GM23338 (cell line): ENCODE data around the gene DOCK10. TPM values are rescaled to one million over a fixed set of nuclear protein-coding genes. Genes with fewer than 3 reads are reported as not detected.
A peak's percentile ranks its signal among the peaks of the same experiment; 100 is the strongest.

Experiments used
- ATAC-seq: fragments of 200-7000 bp; cut with Tn5 transposase; 3 replicates; pipeline ENCODE4 v1.9.1; 2020
- DNase-seq: peaks from one replicate; pipeline ENCODE4 v3.0.0-alpha.2; 2015; ENCODE audit warnings: low spot score
- H2AFZ ChIP-seq: fragments of 200-600 bp; sonication (generic); 2 replicates; pipeline ENCODE4 v1.8.0; 2016; ENCODE audit warnings: antibody characterized with exemption, mild to moderate bottlenecking, moderate library complexity
- H3F3A ChIP-seq: fragments of 200-600 bp; sonication (generic); replicated peaks from 2 replicates; pipeline ENCODE4 v1.8.0; 2017; ENCODE audit warnings: antibody characterized with exemption, mixed run types, low read depth
- H3K27ac ChIP-seq: fragments of 200-600 bp; sonication (generic); 2 replicates; pipeline ENCODE4 v1.6.1; 2016; ENCODE audit warnings: low read depth
- H3K27me3 ChIP-seq: fragments of 200-600 bp; sonication (generic); 2 replicates; pipeline ENCODE4 v1.8.0; 2016; ENCODE audit warnings: mild to moderate bottlenecking, mixed run types, moderate library complexity; ENCODE audit not compliant: insufficient read depth
- H3K36me3 ChIP-seq: fragments of 200-600 bp; sonication (generic); 2 replicates; pipeline ENCODE4 v1.8.0; 2016; ENCODE audit warnings: mild to moderate bottlenecking; ENCODE audit not compliant: insufficient read depth
- H3K4me1 ChIP-seq: fragments of 200-600 bp; sonication (generic); 2 replicates; pipeline ENCODE4 v1.8.0; 2016; ENCODE audit warnings: mild to moderate bottlenecking, moderate library complexity; ENCODE audit not compliant: insufficient read depth
- H3K4me2 ChIP-seq: fragments of 200-600 bp; sonication (generic); 2 replicates; pipeline ENCODE4 v1.7.1; 2017; ENCODE audit warnings: mixed run types
- H3K4me3 ChIP-seq: fragments of 200-600 bp; sonication (generic); 2 replicates; pipeline ENCODE4 v1.6.1; 2016; ENCODE audit warnings: mixed run types
- H3K79me2 ChIP-seq: fragments of 200-600 bp; sonication (generic); replicated peaks from 2 replicates; pipeline ENCODE4 v1.8.0; 2017; ENCODE audit warnings: mild to moderate bottlenecking; ENCODE audit not compliant: insufficient read depth
- H3K9me2 ChIP-seq: fragments of 200-600 bp; sonication (generic); 2 replicates; pipeline ENCODE4 v1.8.0; 2017; ENCODE audit not compliant: insufficient read depth
- H4K20me1 ChIP-seq: fragments of 200-600 bp; sonication (generic); replicated peaks from 2 replicates; pipeline ENCODE4 v1.8.0; 2017; ENCODE audit warnings: mild to moderate bottlenecking; ENCODE audit not compliant: insufficient read depth
- H3K27ac Mint-ChIP-seq: 2 replicates; pipeline ENCODE4 v1.8.0; 2020; ENCODE audit warnings: inconsistent platforms, mild to moderate bottlenecking, moderate library complexity, mixed read lengths
- H3K27me3 Mint-ChIP-seq: 3 replicates; pipeline ENCODE4 v1.8.0; 2022; ENCODE audit warnings: low read depth, mild to moderate bottlenecking, moderate library complexity, mixed read lengths, inconsistent platforms; ENCODE audit not compliant: insufficient read depth, poor library complexity
- H3K36me3 Mint-ChIP-seq: 3 replicates; pipeline ENCODE4 v1.8.0; 2021; ENCODE audit warnings: low read depth, mild to moderate bottlenecking, inconsistent platforms, moderate library complexity, mixed read lengths
- H3K4me1 Mint-ChIP-seq: 3 replicates; pipeline ENCODE4 v1.8.0; 2020; ENCODE audit warnings: mild to moderate bottlenecking, inconsistent platforms, mixed read lengths
- H3K4me3 Mint-ChIP-seq: 3 replicates; pipeline ENCODE4 v1.8.0; 2021; ENCODE audit warnings: moderate library complexity, mild to moderate bottlenecking, inconsistent platforms, mixed read lengths
- H3K9me3 Mint-ChIP-seq: 3 replicates; pipeline ENCODE4 v1.8.0; 2020; ENCODE audit warnings: moderate library complexity, mild to moderate bottlenecking, inconsistent platforms, mixed read lengths
- CREB1 ChIP-seq: fragments of 250-450 bp; sonication (Bioruptor Pico); IDR thresholded peaks from 2 replicates; pipeline ENCODE4 v1.5.0; 2020; ENCODE audit warnings: low read depth, mild to moderate bottlenecking, moderate library complexity
- EZH2 ChIP-seq: fragments of 200-600 bp; sonication (generic); IDR thresholded peaks from one replicate; pipeline ENCODE4 v1.8.0; 2017; ENCODE audit warnings: antibody characterized with exemption, mild to moderate bottlenecking, low read depth; ENCODE audit not compliant: unreplicated experiment
- EZH2phosphoT487 ChIP-seq: fragments of 200-600 bp; sonication (generic); IDR thresholded peaks from one replicate; pipeline ENCODE4 v1.8.1; 2018; ENCODE audit warnings: antibody characterized with exemption; ENCODE audit not compliant: unreplicated experiment
- NANOG ChIP-seq: IDR thresholded peaks from 2 replicates; pipeline ENCODE4 v1.6.1; 2016; ENCODE audit warnings: antibody characterized with exemption, borderline replicate concordance
- POLR2AphosphoS5 ChIP-seq: IDR thresholded peaks from 2 replicates; pipeline ENCODE4 v1.6.1; 2016; ENCODE audit warnings: antibody characterized with exemption, low read depth
- STAT1 ChIP-seq: IDR thresholded peaks from one replicate; pipeline ENCODE4 v1.6.1; 2016; ENCODE audit warnings: antibody characterized with exemption; ENCODE audit not compliant: unreplicated experiment
- ZNF114 ChIP-seq: fragments of 250-450 bp; sonication (Bioruptor Pico); IDR thresholded peaks from 2 replicates; pipeline ENCODE4 v1.5.0; 2020; ENCODE audit warnings: mild to moderate bottlenecking, moderate library complexity
- ZNF331 ChIP-seq: fragments of 250-450 bp; sonication (Bioruptor Pico); IDR thresholded peaks from 2 replicates; pipeline ENCODE4 v1.5.0; 2020; ENCODE audit warnings: low read depth, mild to moderate bottlenecking, moderate library complexity
- polyA plus RNA-seq: library from polyadenylated mRNA; unstranded; fragments of >200 nt; fragmentation: Nextera tagmentation; extraction: Ambion mirVana; gene quantifications from 2 replicates; pipeline ENCODE4 v1.2.1, GENCODE V29; 2016
- total RNA-seq: library from RNA; depleted of rRNA; stranded (reverse); fragments of >200 nt; shearing (Covaris generic); gene quantifications from 2 replicates; pipeline ENCODE4 v1.2.3, GENCODE V29; 2014
- TF ChIP-seq, protein P1 (sequence below): fragments of 250-450 bp; sonication (Bioruptor Pico); IDR thresholded peaks from 2 replicates; pipeline ENCODE4 v1.5.0; 2020; ENCODE audit warnings: mild to moderate bottlenecking, moderate library complexity
- TF ChIP-seq, protein P2 (sequence below), 2 experiments: fragments of 200-600 bp in 1 of 2; sonication (generic) in 1 of 2; conservative IDR thresholded peaks; 2 replicates each; pipeline versions ENCODE4 v1.5.1 to v1.6.1; 2016 to 2017; ENCODE audit warnings: antibody characterized with exemption in 2 of 2, low read depth in 2 of 2, mild to moderate bottlenecking in 2 of 2, moderate library complexity in 1 of 2
- TF ChIP-seq, protein P3 (sequence below): IDR thresholded peaks from 2 replicates; pipeline ENCODE4 v1.6.1; 2016; ENCODE audit warnings: antibody characterized with exemption

DOCK10 gene
- total and polyA plus RNA-seq, 2 experiments from 2014 or later = 1.0 to 1.7 TPM

DNA sequence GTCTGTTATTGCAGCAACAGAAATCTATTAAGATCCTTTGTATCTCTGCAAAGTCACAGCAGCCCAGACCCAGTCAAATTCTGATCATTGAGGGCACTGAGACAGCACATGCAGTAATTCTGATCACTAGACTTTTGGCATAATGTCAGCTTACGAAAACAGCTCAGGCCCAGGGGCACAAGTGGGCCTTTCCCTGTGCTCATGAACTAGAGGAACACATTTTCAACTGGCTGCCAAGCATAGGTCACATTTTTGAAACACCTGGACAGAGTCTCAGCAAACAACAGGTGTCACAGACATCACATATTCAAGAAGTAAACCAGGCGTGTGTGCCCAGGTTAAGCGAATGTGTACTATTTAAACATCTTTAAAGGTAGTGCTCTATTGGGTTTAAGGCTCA lies 13.7 kb downstream of the DOCK10 start:
- H3K27ac Mint-ChIP-seq = no peak overlapping the region
- no peak overlapping the region for H3K4me2 ChIP-seq
- no peaks in the 10 kb centered on the region for H3F3A ChIP-seq
- H3K36me3 ChIP-seq = no peaks in the 10 kb centered on the region
- H3K9me2 ChIP-seq = no peaks in the 10 kb centered on the region; the same call in 1 of the 2 replicates
- H3K27ac ChIP-seq = no peak overlapping the region
- no peaks in the 10 kb centered on the region for H3K9me3 Mint-ChIP-seq
- H4K20me1 ChIP-seq = no peaks in the 10 kb centered on the region
- ATAC-seq (no peak), DNase-seq (no peak)
- H3K4me3 Mint-ChIP-seq = no peak overlapping the region
- no peak overlapping the region for H3K4me3 ChIP-seq
- no peaks in the 10 kb centered on the region for H3K4me1 Mint-ChIP-seq
- H3K79me2 ChIP-seq = no peaks in the 10 kb centered on the region
- no peaks in the 10 kb centered on the region for H3K36me3 Mint-ChIP-seq
- 0 out of 2 replicates have a peak overlapping the region, but pooled peaks have one; percentile 7 for H2AFZ ChIP-seq
- TF ChIP-seq, protein P1, sequence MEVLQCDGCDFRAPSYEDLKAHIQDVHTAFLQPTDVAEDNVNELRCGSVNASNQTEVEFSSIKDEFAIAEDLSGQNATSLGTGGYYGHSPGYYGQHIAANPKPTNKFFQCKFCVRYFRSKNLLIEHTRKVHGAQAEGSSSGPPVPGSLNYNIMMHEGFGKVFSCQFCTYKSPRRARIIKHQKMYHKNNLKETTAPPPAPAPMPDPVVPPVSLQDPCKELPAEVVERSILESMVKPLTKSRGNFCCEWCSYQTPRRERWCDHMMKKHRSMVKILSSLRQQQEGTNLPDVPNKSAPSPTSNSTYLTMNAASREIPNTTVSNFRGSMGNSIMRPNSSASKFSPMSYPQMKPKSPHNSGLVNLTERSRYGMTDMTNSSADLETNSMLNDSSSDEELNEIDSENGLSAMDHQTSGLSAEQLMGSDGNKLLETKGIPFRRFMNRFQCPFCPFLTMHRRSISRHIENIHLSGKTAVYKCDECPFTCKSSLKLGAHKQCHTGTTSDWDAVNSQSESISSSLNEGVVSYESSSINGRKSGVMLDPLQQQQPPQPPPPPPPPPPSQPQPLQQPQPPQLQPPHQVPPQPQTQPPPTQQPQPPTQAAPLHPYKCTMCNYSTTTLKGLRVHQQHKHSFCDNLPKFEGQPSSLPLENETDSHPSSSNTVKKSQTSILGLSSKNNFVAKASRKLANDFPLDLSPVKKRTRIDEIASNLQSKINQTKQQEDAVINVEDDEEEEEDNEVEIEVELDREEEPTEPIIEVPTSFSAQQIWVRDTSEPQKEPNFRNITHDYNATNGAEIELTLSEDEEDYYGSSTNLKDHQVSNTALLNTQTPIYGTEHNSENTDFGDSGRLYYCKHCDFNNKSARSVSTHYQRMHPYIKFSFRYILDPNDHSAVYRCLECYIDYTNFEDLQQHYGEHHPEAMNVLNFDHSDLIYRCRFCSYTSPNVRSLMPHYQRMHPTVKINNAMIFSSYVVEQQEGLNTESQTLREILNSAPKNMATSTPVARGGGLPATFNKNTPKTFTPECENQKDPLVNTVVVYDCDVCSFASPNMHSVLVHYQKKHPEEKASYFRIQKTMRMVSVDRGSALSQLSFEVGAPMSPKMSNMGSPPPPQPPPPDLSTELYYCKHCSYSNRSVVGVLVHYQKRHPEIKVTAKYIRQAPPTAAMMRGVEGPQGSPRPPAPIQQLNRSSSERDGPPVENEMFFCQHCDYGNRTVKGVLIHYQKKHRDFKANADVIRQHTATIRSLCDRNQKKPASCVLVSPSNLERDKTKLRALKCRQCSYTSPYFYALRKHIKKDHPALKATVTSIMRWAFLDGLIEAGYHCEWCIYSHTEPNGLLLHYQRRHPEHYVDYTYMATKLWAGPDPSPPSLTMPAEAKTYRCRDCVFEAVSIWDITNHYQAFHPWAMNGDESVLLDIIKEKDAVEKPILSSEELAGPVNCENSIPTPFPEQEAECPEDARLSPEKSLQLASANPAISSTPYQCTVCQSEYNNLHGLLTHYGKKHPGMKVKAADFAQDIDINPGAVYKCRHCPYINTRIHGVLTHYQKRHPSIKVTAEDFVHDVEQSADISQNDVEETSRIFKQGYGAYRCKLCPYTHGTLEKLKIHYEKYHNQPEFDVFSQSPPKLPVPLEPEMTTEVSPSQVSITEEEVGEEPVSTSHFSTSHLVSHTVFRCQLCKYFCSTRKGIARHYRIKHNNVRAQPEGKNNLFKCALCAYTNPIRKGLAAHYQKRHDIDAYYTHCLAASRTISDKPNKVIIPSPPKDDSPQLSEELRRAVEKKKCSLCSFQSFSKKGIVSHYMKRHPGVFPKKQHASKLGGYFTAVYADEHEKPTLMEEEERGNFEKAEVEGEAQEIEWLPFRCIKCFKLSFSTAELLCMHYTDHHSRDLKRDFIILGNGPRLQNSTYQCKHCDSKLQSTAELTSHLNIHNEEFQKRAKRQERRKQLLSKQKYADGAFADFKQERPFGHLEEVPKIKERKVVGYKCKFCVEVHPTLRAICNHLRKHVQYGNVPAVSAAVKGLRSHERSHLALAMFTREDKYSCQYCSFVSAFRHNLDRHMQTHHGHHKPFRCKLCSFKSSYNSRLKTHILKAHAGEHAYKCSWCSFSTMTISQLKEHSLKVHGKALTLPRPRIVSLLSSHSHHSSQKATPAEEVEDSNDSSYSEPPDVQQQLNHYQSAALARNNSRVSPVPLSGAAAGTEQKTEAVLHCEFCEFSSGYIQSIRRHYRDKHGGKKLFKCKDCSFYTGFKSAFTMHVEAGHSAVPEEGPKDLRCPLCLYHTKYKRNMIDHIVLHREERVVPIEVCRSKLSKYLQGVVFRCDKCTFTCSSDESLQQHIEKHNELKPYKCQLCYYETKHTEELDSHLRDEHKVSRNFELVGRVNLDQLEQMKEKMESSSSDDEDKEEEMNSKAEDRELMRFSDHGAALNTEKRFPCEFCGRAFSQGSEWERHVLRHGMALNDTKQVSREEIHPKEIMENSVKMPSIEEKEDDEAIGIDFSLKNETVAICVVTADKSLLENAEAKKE (CRISPR knock-in tag) = no peak
- no peak for TF ChIP-seq EZH2
- TF ChIP-seq, protein P2, sequence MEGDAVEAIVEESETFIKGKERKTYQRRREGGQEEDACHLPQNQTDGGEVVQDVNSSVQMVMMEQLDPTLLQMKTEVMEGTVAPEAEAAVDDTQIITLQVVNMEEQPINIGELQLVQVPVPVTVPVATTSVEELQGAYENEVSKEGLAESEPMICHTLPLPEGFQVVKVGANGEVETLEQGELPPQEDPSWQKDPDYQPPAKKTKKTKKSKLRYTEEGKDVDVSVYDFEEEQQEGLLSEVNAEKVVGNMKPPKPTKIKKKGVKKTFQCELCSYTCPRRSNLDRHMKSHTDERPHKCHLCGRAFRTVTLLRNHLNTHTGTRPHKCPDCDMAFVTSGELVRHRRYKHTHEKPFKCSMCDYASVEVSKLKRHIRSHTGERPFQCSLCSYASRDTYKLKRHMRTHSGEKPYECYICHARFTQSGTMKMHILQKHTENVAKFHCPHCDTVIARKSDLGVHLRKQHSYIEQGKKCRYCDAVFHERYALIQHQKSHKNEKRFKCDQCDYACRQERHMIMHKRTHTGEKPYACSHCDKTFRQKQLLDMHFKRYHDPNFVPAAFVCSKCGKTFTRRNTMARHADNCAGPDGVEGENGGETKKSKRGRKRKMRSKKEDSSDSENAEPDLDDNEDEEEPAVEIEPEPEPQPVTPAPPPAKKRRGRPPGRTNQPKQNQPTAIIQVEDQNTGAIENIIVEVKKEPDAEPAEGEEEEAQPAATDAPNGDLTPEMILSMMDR (conservative IDR thresholded peaks at IDR 0.05; ENCODE audit: low read depth in 2 of 2) = no peak
- TF ChIP-seq, protein P3, sequence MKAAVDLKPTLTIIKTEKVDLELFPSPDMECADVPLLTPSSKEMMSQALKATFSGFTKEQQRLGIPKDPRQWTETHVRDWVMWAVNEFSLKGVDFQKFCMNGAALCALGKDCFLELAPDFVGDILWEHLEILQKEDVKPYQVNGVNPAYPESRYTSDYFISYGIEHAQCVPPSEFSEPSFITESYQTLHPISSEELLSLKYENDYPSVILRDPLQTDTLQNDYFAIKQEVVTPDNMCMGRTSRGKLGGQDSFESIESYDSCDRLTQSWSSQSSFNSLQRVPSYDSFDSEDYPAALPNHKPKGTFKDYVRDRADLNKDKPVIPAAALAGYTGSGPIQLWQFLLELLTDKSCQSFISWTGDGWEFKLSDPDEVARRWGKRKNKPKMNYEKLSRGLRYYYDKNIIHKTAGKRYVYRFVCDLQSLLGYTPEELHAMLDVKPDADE = no peak
- no peak for TF ChIP-seq CREB1 (CRISPR knock-in tag)
- no peak for TF ChIP-seq ZNF331 (CRISPR knock-in tag)
- no peak for TF ChIP-seq ZNF114 (CRISPR knock-in tag)
- TF ChIP-seq EZH2phosphoT487 = no peak
- TF ChIP-seq POLR2AphosphoS5 = no peak
- no peak for TF ChIP-seq STAT1
- no peak for TF ChIP-seq NANOG
- H3K4me1 ChIP-seq = no peaks in the 10 kb centered on the region
- H3K27me3 Mint-ChIP-seq = peaks cover 2% of the 10 kb centered on the region
- no peaks in the 10 kb centered on the region for H3K27me3 ChIP-seq
